Gastroesophageal sphincter (tissue), 4 donors: ENCODE data around the gene CDKAL1. TPM values are rescaled to one million over a fixed set of nuclear protein-coding genes. Genes with fewer than 3 reads are reported as not detected.

Experiments
- ATAC-seq: fragments of 150-250 bp; one replicate; pipeline ENCODE4 v1.9.1; 2016; ENCODE audit warnings: mild to moderate bottlenecking, moderate library complexity
- H3K27ac ChIP-seq, 4 donors: fragments of 200-600 bp; sonication (generic) in 3 of 4; 1 replicate in 3 of 4; 2 replicates in 1 of 4; pipeline ENCODE4 v1.5.1; 2016 to 2019
- H3K27me3 ChIP-seq: fragments of 200-600 bp; sonication (generic); one replicate; pipeline ENCODE4 v1.5.1; 2019
- H3K36me3 ChIP-seq, 2 donors: fragments of 200-600 bp; sonication (generic); one replicate each; pipeline ENCODE4 v1.5.1; 2019; ENCODE audit warnings: control low read depth in 1 of 2
- H3K4me1 ChIP-seq, 3 donors: fragments of 200-600 bp; sonication (generic); 1 replicate in 2 of 3; 2 replicates in 1 of 3; pipeline ENCODE4 v1.5.1; 2016 to 2019; ENCODE audit warnings: control low read depth in 2 of 3
- H3K4me3 ChIP-seq, 2 donors: fragments of 200-600 bp; sonication (generic); one replicate each; pipeline ENCODE4 v1.5.1; 2019; ENCODE audit warnings: mild to moderate bottlenecking in 1 of 2, moderate library complexity in 1 of 2
- H3K9me3 ChIP-seq, 3 donors: fragments of 200-600 bp; sonication (generic); one replicate each; pipeline ENCODE4 v1.5.1; 2017 to 2019; ENCODE audit warnings: control low read depth in 2 of 3
- EP300 ChIP-seq: sonication (generic); formaldehyde crosslinking; IDR thresholded peaks from one replicate; pipeline ENCODE4 v1.6.1; 2017; ENCODE audit warnings: antibody characterized with exemption, mild to moderate bottlenecking
- POLR2A ChIP-seq, 2 donors: fragments of 450-650 bp; IDR thresholded peaks; one replicate each; pipeline ENCODE4 v1.6.1; 2017; ENCODE audit warnings: antibody characterized with exemption in 2 of 2, mild to moderate bottlenecking in 2 of 2, moderate library complexity in 1 of 2
- POLR2AphosphoS5 ChIP-seq: sonication (generic); formaldehyde crosslinking; IDR thresholded peaks from one replicate; pipeline ENCODE4 v1.6.1; 2017; ENCODE audit warnings: antibody characterized with exemption
- WGBS, 2 donors: methylation state at CpG; one replicate each; pipeline ENCODE4 v1.1.5; 2018; ENCODE audit warnings: low coverage in 1 of 2; 5-methylcytosine and 5-hydroxymethylcytosine counted together
- total RNA-seq, 4 donors: library from RNA; depleted of rRNA; stranded (reverse); fragments of >200 nt; gene quantifications; one replicate each; pipeline ENCODE4 v1.1.0, GENCODE V29; 2016
- TF ChIP-seq, protein P1 (sequence below), 4 experiments: fragments of 200-600 bp in 2 of 4; fragments of 450-650 bp in 2 of 4; sonication (generic) in 1 of 4; IDR thresholded peaks; one replicate each; pipeline ENCODE4 v1.5.1; 2017 to 2019; ENCODE audit warnings: antibody characterized with exemption in 4 of 4, mild to moderate bottlenecking in 2 of 4, moderate library complexity in 2 of 4

The CDKAL1 gene
- total RNA-seq, 4 donors from 2014 or later: 10.9 to 17.9 (median 15.0) TPM

DNA sequence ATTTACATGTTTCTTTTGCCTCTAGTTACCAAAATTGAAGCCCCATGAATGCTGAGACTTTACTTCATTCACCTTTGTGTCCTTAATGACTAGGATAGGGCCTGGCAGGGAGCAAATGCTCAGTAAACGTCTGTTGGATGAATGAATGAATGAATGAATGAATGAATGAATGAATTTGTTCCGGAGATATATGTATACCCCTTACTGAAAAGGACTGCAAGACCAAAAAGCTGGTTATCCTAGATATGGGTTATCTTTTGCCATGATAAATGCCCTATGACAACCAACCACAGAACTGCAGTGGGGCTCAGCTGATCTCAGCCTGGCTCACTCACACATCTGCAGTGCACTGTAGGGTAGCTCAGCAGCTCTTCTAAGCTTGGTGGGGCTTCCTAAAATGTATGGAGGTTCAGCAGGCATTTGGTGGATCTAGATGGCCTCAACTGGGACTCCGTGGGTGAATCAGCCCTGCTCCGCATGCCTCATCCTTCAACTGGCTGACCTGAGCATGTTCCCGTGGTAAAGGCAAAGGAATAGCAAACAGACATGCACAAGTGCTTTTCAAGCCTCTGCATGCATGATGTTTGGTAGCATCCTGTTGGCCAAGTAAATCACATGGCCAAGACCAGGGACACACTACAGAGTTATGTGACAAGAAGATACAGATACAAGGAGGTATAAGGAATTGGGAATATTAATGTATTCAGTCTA lies 680.6 kb downstream of the CDKAL1 start:
- WGBS, 2 donors: 69 to 91% methylated on average over 3 to 4 of the region's 5 CpGs
- Histone ChIP-seq H3K4me3 (no peak overlapping the region), H3K27me3 (no peaks in the 10 kb centered on the region), H3K27ac (no peak overlapping the region), H3K4me1 (no peaks in the 10 kb centered on the region), H3K36me3 (peaks cover 0 to 28% of the 10 kb centered on the region in 2 donors), H3K9me3 (peaks cover 0 to 5% (median 0%) of the 10 kb centered on the region in 3 donors)
- TF ChIP-seq EP300 (no peak), POLR2AphosphoS5 (no peak), POLR2A (IDR thresholded peaks at IDR 0.05) (no peak)
- TF ChIP-seq, protein P1, sequence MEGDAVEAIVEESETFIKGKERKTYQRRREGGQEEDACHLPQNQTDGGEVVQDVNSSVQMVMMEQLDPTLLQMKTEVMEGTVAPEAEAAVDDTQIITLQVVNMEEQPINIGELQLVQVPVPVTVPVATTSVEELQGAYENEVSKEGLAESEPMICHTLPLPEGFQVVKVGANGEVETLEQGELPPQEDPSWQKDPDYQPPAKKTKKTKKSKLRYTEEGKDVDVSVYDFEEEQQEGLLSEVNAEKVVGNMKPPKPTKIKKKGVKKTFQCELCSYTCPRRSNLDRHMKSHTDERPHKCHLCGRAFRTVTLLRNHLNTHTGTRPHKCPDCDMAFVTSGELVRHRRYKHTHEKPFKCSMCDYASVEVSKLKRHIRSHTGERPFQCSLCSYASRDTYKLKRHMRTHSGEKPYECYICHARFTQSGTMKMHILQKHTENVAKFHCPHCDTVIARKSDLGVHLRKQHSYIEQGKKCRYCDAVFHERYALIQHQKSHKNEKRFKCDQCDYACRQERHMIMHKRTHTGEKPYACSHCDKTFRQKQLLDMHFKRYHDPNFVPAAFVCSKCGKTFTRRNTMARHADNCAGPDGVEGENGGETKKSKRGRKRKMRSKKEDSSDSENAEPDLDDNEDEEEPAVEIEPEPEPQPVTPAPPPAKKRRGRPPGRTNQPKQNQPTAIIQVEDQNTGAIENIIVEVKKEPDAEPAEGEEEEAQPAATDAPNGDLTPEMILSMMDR (IDR thresholded peaks at IDR 0.05): no peak
- ATAC-seq: no peak

DNA sequence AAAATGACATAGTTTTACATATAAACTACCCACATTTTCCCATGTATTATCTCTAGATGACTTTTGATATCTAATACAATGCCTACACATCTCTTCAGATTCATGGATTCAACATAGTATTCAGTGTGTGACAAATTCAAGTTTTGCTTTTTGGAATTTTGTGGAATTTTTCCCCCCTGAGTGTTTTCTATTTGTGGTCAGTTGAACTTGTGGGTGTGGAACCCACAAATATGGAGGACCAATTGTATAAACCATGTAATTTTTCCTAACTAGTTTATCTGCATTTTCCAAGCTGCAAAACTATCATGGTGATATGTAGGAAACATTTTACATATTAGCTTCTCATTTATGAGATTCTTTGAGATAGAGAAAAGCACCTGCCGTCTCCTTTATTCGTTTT lies 685.0 kb downstream of the CDKAL1 start:
- TF ChIP-seq POLR2A (IDR thresholded peaks at IDR 0.05) (no peak), POLR2AphosphoS5 (no peak), EP300 (no peak)
- TF ChIP-seq, protein P1 (IDR thresholded peaks at IDR 0.05): no peak
- no peak overlapping the region for H3K27ac ChIP-seq
- no peaks in the 10 kb centered on the region for H3K27me3 ChIP-seq
- WGBS, 2 donors: 69 to 90% methylated on average over 2 of the region's 2 CpGs
- H3K36me3 ChIP-seq: peaks cover 0 to 8% of the 10 kb centered on the region in 2 donors
- ATAC-seq: no peak
- H3K4me3 ChIP-seq: no peak overlapping the region
- no peaks in the 10 kb centered on the region for H3K4me1 ChIP-seq
- H3K9me3 ChIP-seq: no peaks in the 10 kb centered on the region

DNA sequence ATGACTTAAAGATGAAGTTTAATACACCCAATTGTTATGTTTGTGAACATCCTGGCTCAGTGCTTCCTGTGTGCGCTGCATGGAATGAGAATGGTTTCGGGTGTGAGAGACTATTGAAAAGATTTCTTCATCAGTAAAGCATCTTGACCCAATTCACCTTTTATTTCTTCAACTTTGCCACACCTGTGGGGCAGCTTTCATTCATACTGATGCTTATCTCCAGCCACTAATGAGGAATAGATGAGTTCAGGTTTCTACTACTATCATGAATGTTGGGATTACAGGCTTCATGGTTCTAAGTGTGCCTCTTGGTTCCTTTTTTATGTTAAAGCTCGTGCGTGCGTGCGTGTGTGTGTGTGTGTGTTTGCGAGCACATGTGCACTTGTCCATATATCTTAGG lies 685.6 kb downstream of the CDKAL1 start:
- H3K27me3 ChIP-seq: no peaks in the 10 kb centered on the region
- H3K27ac ChIP-seq: no peak overlapping the region
- H3K36me3 ChIP-seq: peaks cover 0 to 7% of the 10 kb centered on the region in 2 donors

DNA sequence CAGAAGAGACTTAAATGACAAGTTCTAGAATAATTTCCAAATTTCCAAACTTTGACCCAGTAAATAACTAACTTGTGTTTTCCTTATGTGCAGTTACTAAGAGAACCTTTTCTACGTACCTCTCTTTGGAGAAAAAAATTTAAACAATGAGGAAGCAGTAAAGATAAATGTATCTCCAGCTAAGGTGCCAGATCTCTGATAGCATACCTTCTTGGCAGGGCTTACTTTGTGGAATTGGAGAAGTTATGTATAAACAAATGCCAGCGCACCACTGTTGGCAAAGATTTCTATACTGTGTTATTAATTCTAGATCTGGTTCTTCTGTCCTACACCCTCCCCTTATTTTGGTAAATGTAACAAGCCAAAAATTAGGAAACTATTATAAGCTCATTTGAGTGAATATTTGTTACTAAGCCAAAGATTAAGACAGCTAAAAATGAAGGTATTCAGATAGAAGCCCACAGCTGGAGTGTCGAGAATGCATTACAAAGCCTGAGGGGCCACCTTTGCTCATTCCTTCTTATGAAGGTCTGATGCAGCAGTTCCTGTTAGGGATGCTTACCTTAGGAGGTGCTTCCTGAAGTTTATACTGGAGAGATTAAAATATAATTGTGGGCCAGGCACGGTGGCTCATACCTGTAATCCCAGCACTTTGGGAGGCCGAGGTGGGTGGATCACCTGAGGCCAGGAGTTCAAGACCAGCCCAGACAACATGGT lies 686.2 kb downstream of the CDKAL1 start:
- no peaks in the 10 kb centered on the region for H3K9me3 ChIP-seq
- H3K36me3 ChIP-seq: peaks cover 0 to 4% of the 10 kb centered on the region in 2 donors
- 51 to 61% methylated on average over 4 to 5 of the region's 5 CpGs for WGBS, 2 donors
- no peak for ATAC-seq
- TF ChIP-seq EP300 (no peak), POLR2A (IDR thresholded peaks at IDR 0.05) (no peak), POLR2AphosphoS5 (no peak)
- TF ChIP-seq, protein P1 (IDR thresholded peaks at IDR 0.05): no peak
- no peaks in the 10 kb centered on the region for H3K4me1 ChIP-seq
- no peak overlapping the region for H3K27ac ChIP-seq
- H3K4me3 ChIP-seq: no peak overlapping the region
- H3K27me3 ChIP-seq: no peaks in the 10 kb centered on the region

More for the DNA sequence above, 685.6 kb downstream of the CDKAL1 start:
- no peaks in the 10 kb centered on the region for H3K4me1 ChIP-seq
- WGBS, 2 donors: 91 to 95% methylated on average over 7 of the region's 7 CpGs
- no peak overlapping the region for H3K4me3 ChIP-seq
- no peaks in the 10 kb centered on the region for H3K9me3 ChIP-seq
- TF ChIP-seq POLR2A (IDR thresholded peaks at IDR 0.05) (no peak), POLR2AphosphoS5 (no peak), EP300 (no peak)
- TF ChIP-seq, protein P1 (IDR thresholded peaks at IDR 0.05): no peak
- no peak for ATAC-seq
